ENCODE results near the gene CHST12.

Gene CHST12

GRCh38 chr7:2432910-2433712 lies 29.7 kb downstream of the CHST12 start:
- TF ChIP-seq FOXP2 (optimal IDR thresholded peaks at IDR 0.05; ENCODE audit: borderline replicate concordance, extremely low read depth, extremely low read length, insufficient read depth) (no peak), SIN3A (IDR thresholded peaks at IDR 0.05; ENCODE audit: borderline replicate concordance, insufficient read depth, low read length) (no peak), REST (IDR thresholded peaks at IDR 0.05; ENCODE audit: insufficient read depth in 1 of 2, low read depth in 2 of 2, low read length in 2 of 2) (no peak), POLR2AphosphoS5 (IDR thresholded peaks at IDR 0.05; ENCODE audit: low read depth, low read length) (no peak), TAF1 (IDR thresholded peaks at IDR 0.05; ENCODE audit: borderline replicate concordance, insufficient read depth, low read length) (no peak)

GRCh38 chr7:2433713-2434550 lies 30.5 kb downstream of the CHST12 start:
- TF ChIP-seq REST (IDR thresholded peaks at IDR 0.05; ENCODE audit: insufficient read depth in 1 of 2, low read depth in 2 of 2, low read length in 2 of 2) (no peak), TAF1 (IDR thresholded peaks at IDR 0.05; ENCODE audit: borderline replicate concordance, insufficient read depth, low read length) (no peak), POLR2AphosphoS5 (IDR thresholded peaks at IDR 0.05; ENCODE audit: low read depth, low read length) (no peak), FOXP2 (optimal IDR thresholded peaks at IDR 0.05; ENCODE audit: borderline replicate concordance, extremely low read depth, extremely low read length, insufficient read depth) (no peak), SIN3A (IDR thresholded peaks at IDR 0.05; ENCODE audit: borderline replicate concordance, insufficient read depth, low read length) (no peak)

- TF ChIP-seq REST (IDR thresholded peaks at IDR 0.05; ENCODE audit: insufficient read depth in 1 of 2, low read depth in 2 of 2, low read length in 2 of 2) (no peak), FOXP2 (optimal IDR thresholded peaks at IDR 0.05; ENCODE audit: borderline replicate concordance, extremely low read depth, extremely low read length, insufficient read depth) (no peak), SIN3A (IDR thresholded peaks at IDR 0.05; ENCODE audit: borderline replicate concordance, insufficient read depth, low read length) (no peak), POLR2AphosphoS5 (IDR thresholded peaks at IDR 0.05; ENCODE audit: low read depth, low read length) (no peak), TAF1 (IDR thresholded peaks at IDR 0.05; ENCODE audit: borderline replicate concordance, insufficient read depth, low read length) (no peak)
Observed at GRCh38 chr7:2435146-2435545, 31.7 kb downstream of the CHST12 start.

- TF ChIP-seq SIN3A (IDR thresholded peaks at IDR 0.05; ENCODE audit: borderline replicate concordance, insufficient read depth, low read length), result no peak
- TF ChIP-seq POLR2AphosphoS5 (IDR thresholded peaks at IDR 0.05; ENCODE audit: low read depth, low read length), result no peak
Observed at GRCh38 chr7:2436341-2437104, 33.1 kb downstream of the CHST12 start.

- TF ChIP-seq REST (IDR thresholded peaks at IDR 0.05; ENCODE audit: insufficient read depth in 1 of 2, low read depth in 2 of 2, low read length in 2 of 2), result no peak
- TF ChIP-seq FOXP2 (optimal IDR thresholded peaks at IDR 0.05; ENCODE audit: borderline replicate concordance, extremely low read depth, extremely low read length, insufficient read depth), result no peak
- TF ChIP-seq TAF1 (IDR thresholded peaks at IDR 0.05; ENCODE audit: borderline replicate concordance, insufficient read depth, low read length), result no peak
- no peak for TF ChIP-seq SIN3A (IDR thresholded peaks at IDR 0.05; ENCODE audit: borderline replicate concordance, insufficient read depth, low read length)
- no peak for TF ChIP-seq POLR2AphosphoS5 (IDR thresholded peaks at IDR 0.05; ENCODE audit: low read depth, low read length)
Observed at GRCh38 chr7:2437136-2437535, 33.7 kb downstream of the CHST12 start.

All from PFSK-1 (cell line).